SK-N-SH (cell line): Measurements from ENCODE around the gene APP.

Source experiments
- ELF1 ChIP-seq: IDR thresholded peaks from 2 replicates; pipeline ENCODE4 v1.4.0; 2012
- EZH2phosphoT487 ChIP-seq: fragments of 200-600 bp; sonication (generic); IDR thresholded peaks from 2 replicates; pipeline ENCODE4 v1.6.1; 2017; ENCODE audit warnings: low read depth, mixed run types, mild to moderate bottlenecking, antibody characterized with exemption, moderate library complexity, borderline replicate concordance
- FOXM1 ChIP-seq: IDR thresholded peaks from 2 replicates; pipeline ENCODE4 v1.4.0; 2012; ENCODE audit warnings: low read depth, mild to moderate bottlenecking
- POLR2AphosphoS5 ChIP-seq: IDR thresholded peaks from 2 replicates; pipeline ENCODE4 v1.6.1; 2012; ENCODE audit warnings: low read depth, low read length
- RFX5 ChIP-seq: IDR thresholded peaks from 2 replicates; pipeline ENCODE4 v1.6.1; 2012; ENCODE audit warnings: mild to moderate bottlenecking, improper control_type of control experiment, low read length
- TAF1 ChIP-seq: IDR thresholded peaks from 2 replicates; pipeline ENCODE4 v1.6.1; 2012; ENCODE audit warnings: low read depth, mild to moderate bottlenecking, low read length, moderate library complexity, borderline replicate concordance
- TF ChIP-seq, protein P1 (sequence below): fragments of 200-600 bp; sonication (generic); IDR thresholded peaks from 2 replicates; pipeline ENCODE4 v1.6.1; 2017; ENCODE audit warnings: antibody characterized with exemption, mild to moderate bottlenecking, moderate library complexity
- TF ChIP-seq, protein P2 (sequence below): fragments of 150-350 bp; IDR thresholded peaks from 2 replicates; pipeline ENCODE4 v1.6.1; 2016; ENCODE audit warnings: mild to moderate bottlenecking, low read depth, low read length

DNA sequence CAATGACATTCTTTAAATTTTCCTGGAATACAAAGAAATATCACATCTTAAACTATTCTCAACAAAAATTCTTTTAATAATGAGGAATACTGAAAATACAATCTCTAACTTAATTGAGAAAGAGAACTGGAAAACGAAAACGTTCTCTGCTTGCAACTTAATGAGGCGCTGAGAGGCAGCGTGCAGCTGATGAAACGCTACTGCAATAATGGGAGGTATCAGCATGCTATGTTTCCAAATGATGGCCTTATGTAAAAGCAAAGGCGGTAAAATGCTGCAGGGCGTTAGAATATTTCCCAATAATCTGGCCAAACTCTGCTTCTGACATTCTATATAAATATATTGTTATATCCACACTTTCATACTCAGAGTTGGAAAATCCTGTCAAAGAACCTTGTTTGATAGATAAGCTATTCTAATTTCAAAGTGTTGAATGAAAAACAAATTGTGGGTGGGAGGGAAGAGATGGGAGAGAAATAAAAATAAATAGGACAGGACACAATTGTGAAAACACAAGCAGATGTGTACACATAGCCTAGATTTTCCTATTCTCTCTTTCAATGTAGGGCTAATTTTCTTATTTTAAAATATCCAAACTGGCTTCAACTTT, 70.9 kb downstream of the APP start:
- TF ChIP-seq TAF1 (no peak), ELF1 (no peak), POLR2AphosphoS5 (no peak), FOXM1 (no peak), RFX5 (no peak), EZH2phosphoT487 (no peak)
- TF ChIP-seq, protein P1, sequence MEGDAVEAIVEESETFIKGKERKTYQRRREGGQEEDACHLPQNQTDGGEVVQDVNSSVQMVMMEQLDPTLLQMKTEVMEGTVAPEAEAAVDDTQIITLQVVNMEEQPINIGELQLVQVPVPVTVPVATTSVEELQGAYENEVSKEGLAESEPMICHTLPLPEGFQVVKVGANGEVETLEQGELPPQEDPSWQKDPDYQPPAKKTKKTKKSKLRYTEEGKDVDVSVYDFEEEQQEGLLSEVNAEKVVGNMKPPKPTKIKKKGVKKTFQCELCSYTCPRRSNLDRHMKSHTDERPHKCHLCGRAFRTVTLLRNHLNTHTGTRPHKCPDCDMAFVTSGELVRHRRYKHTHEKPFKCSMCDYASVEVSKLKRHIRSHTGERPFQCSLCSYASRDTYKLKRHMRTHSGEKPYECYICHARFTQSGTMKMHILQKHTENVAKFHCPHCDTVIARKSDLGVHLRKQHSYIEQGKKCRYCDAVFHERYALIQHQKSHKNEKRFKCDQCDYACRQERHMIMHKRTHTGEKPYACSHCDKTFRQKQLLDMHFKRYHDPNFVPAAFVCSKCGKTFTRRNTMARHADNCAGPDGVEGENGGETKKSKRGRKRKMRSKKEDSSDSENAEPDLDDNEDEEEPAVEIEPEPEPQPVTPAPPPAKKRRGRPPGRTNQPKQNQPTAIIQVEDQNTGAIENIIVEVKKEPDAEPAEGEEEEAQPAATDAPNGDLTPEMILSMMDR = no peak
- TF ChIP-seq, protein P2, sequence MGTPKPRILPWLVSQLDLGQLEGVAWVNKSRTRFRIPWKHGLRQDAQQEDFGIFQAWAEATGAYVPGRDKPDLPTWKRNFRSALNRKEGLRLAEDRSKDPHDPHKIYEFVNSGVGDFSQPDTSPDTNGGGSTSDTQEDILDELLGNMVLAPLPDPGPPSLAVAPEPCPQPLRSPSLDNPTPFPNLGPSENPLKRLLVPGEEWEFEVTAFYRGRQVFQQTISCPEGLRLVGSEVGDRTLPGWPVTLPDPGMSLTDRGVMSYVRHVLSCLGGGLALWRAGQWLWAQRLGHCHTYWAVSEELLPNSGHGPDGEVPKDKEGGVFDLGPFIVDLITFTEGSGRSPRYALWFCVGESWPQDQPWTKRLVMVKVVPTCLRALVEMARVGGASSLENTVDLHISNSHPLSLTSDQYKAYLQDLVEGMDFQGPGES = no peak
